GM19397 (cell line): Measurements from ENCODE around the gene GOLGA6L7.
"Not testable (repeated sequence)": the region's sequence is repeated elsewhere in the genome, so short reads cannot be mapped to it uniquely, and the experiment has no call there.

ENCODE experiments used
- ATAC-seq: cut with Tn5 transposase; IDR thresholded peaks from one replicate; pipeline ENCODE4 v1.9.1; 2021; ENCODE audit warnings: mild to moderate bottlenecking, moderate library complexity; ENCODE audit not compliant: unreplicated experiment

The GOLGA6L7 gene

DNA sequence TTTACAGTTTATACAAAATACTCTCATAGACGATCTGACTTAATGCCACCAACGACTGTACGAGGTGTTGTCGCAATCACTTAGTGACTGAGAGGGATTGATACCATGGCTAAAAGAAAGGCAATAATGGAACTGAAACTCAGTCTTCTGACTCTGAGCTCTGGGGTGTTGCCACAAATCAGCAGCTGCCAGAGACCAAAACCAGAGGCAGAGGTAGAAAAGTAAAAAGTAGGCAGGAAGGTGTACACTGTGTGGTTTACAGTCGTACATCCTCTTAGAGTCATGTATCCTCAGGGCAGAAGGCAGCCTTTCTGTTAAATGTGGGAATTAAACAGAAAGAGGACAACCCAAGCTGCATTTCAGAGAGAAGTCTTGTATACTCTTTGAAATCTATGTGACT lies 1.2 kb downstream of the GOLGA6L7 start:
- not testable (repeated sequence) for ATAC-seq

GRCh38 chr15:28844147-28844546 lies 4.3 kb downstream of the GOLGA6L7 start:
- ATAC-seq, result not testable (repeated sequence)

GRCh38 chr15:28843520-28843919 lies 4.9 kb downstream of the GOLGA6L7 start:
- ATAC-seq, result not testable (repeated sequence)

DNA sequence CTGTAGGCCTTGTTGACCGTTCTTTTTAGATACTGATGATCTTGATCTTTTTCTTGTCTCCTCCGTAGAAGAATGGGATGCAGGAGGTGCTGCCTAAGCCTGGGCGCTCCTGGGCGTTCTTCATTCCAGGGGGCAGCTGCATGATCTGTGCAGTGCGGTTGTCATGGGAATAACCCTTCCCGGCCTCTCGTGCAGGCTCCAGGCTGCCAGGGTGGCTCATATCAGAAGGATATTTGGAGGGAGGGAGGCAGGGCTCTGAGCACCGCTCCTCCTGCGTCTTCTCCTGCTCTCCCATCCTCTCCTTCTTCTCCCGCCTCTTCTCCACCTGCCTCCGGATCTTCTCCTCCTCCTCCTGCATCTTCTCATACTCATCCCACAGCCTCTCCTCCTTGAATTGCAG lies 6.2 kb downstream of the GOLGA6L7 start:
- ATAC-seq, result not testable (repeated sequence)

DNA sequence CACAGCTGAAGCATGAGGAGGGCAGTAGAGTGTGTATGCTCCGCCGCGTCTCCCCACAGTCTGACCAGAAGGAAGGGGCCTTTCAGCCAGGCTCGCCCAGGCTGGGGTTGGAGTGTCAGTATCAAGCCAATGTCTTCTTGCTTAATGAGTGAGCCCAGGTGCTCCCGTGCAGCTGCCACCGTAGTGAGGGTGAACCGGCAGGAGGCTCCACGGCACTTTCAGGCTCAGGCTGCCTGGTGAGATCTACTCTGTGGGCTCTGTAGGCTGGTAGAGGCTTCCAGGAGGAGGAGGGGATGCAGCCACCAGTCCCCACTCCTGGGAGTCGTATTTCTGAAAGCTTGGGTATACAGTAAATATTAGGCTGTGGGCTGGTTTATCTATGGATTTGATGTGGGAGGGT lies 8.2 kb downstream of the GOLGA6L7 start:
- ATAC-seq, result not testable (repeated sequence)

- not testable (repeated sequence) for ATAC-seq
These were observed 13.4 kb downstream of the GOLGA6L7 start for GRCh38 chr15:28834957-28835585.

GRCh38 chr15:28831897-28832587 lies 16.4 kb downstream of the GOLGA6L7 start:
- not testable (repeated sequence) for ATAC-seq

DNA sequence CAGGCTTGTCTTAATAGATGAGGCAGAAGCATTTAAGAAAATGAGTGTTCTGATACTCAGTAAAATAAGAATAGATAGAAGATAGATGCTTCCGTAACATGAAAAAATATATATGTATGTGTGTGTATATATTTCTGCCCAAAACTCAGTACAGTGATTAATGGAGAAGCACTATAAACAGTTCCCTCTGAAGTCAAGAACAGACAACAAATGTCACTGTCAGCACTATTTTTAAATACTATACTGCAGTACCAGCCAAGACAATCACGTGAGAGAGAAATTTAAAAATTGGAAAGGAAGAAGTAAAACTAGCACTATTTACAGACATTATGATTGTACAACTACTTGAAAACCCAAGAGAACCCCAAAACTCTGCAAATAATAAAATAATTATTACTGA lies 27.0 kb downstream of the GOLGA6L7 start:
- ATAC-seq, result not testable (repeated sequence)

DNA sequence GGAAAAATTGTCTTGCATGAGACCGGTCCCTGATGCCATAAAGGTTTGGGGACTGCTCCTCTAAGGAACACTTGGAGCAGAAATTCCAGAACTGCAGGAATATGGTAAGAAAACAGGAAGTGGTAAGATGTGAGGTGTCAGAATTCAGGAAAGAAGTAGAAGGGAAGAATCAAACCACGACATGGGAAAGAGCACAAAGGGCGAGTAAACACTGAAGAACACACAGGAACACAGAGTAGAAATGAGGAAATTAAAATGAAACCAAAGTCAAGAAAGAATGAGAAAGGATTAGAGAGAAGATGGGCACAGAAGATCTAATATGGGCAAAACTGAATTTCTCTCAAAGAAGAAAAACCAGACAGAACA lies 28.5 kb downstream of the GOLGA6L7 start:
- ATAC-seq, result not testable (repeated sequence)

GRCh38 chr15:28819019-28819929 lies 29.2 kb downstream of the GOLGA6L7 start:
- not testable (repeated sequence) for ATAC-seq

GRCh38 chr15:28818168-28818567 lies 30.3 kb downstream of the GOLGA6L7 start:
- not testable (repeated sequence) for ATAC-seq

- ATAC-seq, result not testable (repeated sequence)
These were observed 34.4 kb downstream of the GOLGA6L7 start for GRCh38 chr15:28814059-28814458.

- not testable (repeated sequence) for ATAC-seq
These were observed 35.1 kb downstream of the GOLGA6L7 start for GRCh38 chr15:28813392-28813791.

- ATAC-seq, result not testable (repeated sequence)
These were observed 36.4 kb downstream of the GOLGA6L7 start for GRCh38 chr15:28811852-28812550.

DNA sequence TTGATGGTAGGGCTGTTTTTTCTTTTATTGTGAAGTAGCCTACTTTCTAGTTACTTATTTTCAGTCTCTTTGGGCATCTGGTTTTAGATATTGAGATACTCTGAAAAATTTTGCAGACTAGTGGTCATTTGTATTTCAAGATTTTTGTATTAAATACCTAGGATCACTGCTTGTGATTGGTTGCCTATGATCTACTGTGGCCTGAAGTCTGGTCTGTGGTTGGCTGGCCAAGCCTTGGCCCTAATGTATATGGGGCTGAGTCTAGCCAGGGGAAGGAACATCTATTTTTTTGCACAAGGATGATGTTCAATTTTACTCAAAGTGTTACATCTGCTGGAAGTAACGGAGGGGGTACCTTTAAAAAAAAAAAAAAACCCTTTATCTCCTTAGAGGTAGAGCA lies 38.0 kb downstream of the GOLGA6L7 start:
- not testable (repeated sequence) for ATAC-seq

- not testable (repeated sequence) for ATAC-seq
These were observed 40.3 kb downstream of the GOLGA6L7 start for GRCh38 chr15:28808136-28808535.

- not testable (repeated sequence) for ATAC-seq
These were observed 48.1 kb downstream of the GOLGA6L7 start for GRCh38 chr15:28800366-28800765.

DNA sequence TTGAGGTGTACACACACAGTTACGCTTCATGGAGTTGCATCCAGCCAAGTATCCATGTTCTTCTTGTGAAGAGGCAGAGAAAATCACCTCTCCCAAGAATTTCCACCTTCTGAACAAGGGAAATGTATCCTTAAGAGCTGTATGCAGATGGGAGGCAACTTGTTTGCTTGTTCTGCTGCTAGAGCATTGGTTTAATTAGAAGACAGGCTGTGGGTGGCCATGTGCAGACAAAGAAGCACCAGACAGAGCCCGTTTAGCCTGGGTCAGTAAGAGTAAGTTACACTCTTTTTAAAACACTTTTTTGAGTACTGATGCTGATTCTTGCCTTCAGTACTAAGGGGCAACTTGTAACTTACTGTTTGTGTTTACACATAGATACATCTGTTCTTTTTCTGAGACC lies 50.2 kb downstream of the GOLGA6L7 start:
- ATAC-seq, result not testable (repeated sequence)

DNA sequence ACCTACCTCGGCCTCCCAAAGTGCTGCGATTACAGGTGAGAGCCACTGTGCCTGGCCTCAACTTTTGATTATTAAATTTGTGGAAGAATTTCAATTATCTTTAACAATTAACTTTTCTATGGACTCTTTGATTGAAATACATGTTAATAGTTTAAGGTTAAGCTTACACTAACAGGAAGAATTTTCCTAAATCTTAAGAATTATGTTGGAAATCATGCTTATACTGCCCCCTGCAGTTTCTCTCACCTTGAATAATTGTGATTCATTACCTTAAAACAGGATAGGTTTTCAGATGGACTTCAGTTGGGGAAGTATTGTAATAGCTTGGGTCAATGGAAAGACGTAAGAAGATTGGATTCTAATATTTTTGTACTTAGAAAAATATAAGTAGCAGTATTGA lies 54.2 kb downstream of the GOLGA6L7 start:
- ATAC-seq, result not testable (repeated sequence)
